ENCODE data around the gene MDM2.

Gene MDM2

DNA sequence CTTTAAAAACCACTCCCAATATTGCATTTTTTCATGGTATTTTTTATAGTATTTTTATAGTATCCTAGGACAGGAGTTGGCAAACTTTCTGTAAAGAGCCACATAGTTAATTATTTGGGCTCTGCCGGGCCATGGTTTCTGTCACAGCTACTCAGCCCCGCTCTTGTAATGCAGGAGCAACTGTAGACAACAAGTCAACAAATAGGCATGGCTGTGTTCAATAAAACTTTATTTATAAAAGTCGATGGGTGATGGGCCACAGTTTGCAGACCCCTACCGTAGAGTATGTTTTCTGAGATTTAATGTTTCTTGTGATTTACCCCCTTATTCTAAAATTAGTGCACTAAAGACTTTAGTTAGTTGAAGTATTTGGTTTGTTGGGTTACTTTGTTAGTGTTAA lies 25.5 kb downstream of the MDM2 start:
- peaks cover 94% of the 10 kb centered on the region for H3K36me3 ChIP-seq (ENCODE audit: control insufficient read depth, low read length)
- H3K27me3 ChIP-seq (ENCODE audit: control insufficient read depth, low read length), result no peaks in the 10 kb centered on the region
- H3K9me3 ChIP-seq (ENCODE audit: control insufficient read depth, insufficient read depth, low read length), result no peaks in the 10 kb centered on the region
- no peaks in the 10 kb centered on the region for H3K9me2 ChIP-seq (replicated peaks; ENCODE audit: control insufficient read depth, low read length)
- H3K79me2 ChIP-seq (ENCODE audit: control insufficient read depth, low read length), result peaks cover 67% of the 10 kb centered on the region
- no peak overlapping the region for H3K4me2 ChIP-seq (ENCODE audit: low read length)
- H3K4me1 ChIP-seq (ENCODE audit: control insufficient read depth, low read length), result peaks cover 9% of the 10 kb centered on the region
- H4K20me1 ChIP-seq (ENCODE audit: control insufficient read depth, insufficient read depth, low read depth, low read length), result peaks cover 18% of the 10 kb centered on the region
- peaks cover 54% of the 10 kb centered on the region for H3F3A ChIP-seq (ENCODE audit: control insufficient read depth, insufficient read depth)
- H3K4me3 ChIP-seq (ENCODE audit: low read length), result no peak overlapping the region
- H3K27ac ChIP-seq (ENCODE audit: low read depth, low read length), result no peak overlapping the region
- TF ChIP-seq CTCF (IDR thresholded peaks at IDR 0.05; ENCODE audit: low read depth, low read length, poor library complexity, severe bottlenecking), result no peak
- TF ChIP-seq EZH2phosphoT487 (IDR thresholded peaks at IDR 0.05; ENCODE audit: borderline replicate concordance, low read length), result no peak

DNA sequence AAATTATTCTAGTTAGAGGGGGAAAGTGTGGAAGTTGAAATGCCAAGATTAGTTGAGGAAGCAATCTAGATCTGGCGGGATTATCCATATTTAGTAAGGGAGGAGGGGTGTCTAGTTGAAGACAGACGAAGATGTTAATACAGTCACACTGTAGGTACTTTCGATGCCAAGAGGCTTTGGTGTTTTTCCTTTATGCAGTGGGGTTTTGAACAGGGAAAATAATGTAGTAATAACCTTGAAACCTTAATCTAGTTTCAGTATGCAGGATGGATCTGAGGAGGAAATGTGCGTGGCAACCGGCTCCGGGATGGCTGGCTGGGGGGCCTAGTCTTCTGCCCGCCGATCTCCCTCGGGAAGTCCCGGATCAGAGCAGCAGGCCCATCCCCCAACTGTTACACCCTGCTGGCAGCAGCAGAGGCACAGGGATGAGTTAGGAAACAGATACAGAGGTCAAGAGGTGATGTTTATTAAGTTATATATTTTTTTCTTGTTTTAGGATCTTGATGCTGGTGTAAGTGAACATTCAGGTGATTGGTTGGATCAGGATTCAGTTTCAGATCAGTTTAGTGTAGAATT lies 27.4 kb downstream of the MDM2 start:
- H4K20me1 ChIP-seq (ENCODE audit: control insufficient read depth, insufficient read depth, low read depth, low read length), result peaks cover 20% of the 10 kb centered on the region
- H3K4me1 ChIP-seq (ENCODE audit: control insufficient read depth, low read length), result no peaks in the 10 kb centered on the region
- no peak overlapping the region for H3K4me2 ChIP-seq (ENCODE audit: low read length)
- peaks cover 46% of the 10 kb centered on the region for H3F3A ChIP-seq (ENCODE audit: control insufficient read depth, insufficient read depth)
- H3K27me3 ChIP-seq (ENCODE audit: control insufficient read depth, low read length), result no peaks in the 10 kb centered on the region
- H3K79me2 ChIP-seq (ENCODE audit: control insufficient read depth, low read length), result peaks cover 68% of the 10 kb centered on the region
- no peak overlapping the region for H3K4me3 ChIP-seq (ENCODE audit: low read length)
- H3K36me3 ChIP-seq (ENCODE audit: control insufficient read depth, low read length), result peaks cover 93% of the 10 kb centered on the region
- no peaks in the 10 kb centered on the region for H3K9me3 ChIP-seq (ENCODE audit: control insufficient read depth, insufficient read depth, low read length)
- H3K9me2 ChIP-seq (replicated peaks; ENCODE audit: control insufficient read depth, low read length), result no peaks in the 10 kb centered on the region
- no peak overlapping the region for H3K27ac ChIP-seq (ENCODE audit: low read depth, low read length)
- TF ChIP-seq EZH2phosphoT487 (IDR thresholded peaks at IDR 0.05; ENCODE audit: borderline replicate concordance, low read length) (no peak), CTCF (IDR thresholded peaks at IDR 0.05; ENCODE audit: low read depth, low read length, poor library complexity, severe bottlenecking) (no peak)

- Histone ChIP-seq H3F3A (ENCODE audit: control insufficient read depth, insufficient read depth) (peaks cover 54% of the 10 kb centered on the region), H3K79me2 (ENCODE audit: control insufficient read depth, low read length) (peaks cover 56% of the 10 kb centered on the region), H3K27me3 (ENCODE audit: control insufficient read depth, low read length) (no peaks in the 10 kb centered on the region), H4K20me1 (ENCODE audit: control insufficient read depth, insufficient read depth, low read depth, low read length) (peaks cover 12% of the 10 kb centered on the region; the same call in 1 of the 2 replicates), H3K9me3 (ENCODE audit: control insufficient read depth, insufficient read depth, low read length) (no peaks in the 10 kb centered on the region), H3K4me3 (ENCODE audit: low read length) (no peak overlapping the region), H3K4me1 (ENCODE audit: control insufficient read depth, low read length) (no peaks in the 10 kb centered on the region), H3K27ac (ENCODE audit: low read depth, low read length) (no peak overlapping the region), H3K9me2 (replicated peaks; ENCODE audit: control insufficient read depth, low read length) (no peaks in the 10 kb centered on the region), H3K4me2 (ENCODE audit: low read length) (no peak overlapping the region), H3K36me3 (ENCODE audit: control insufficient read depth, low read length) (peaks cover 92% of the 10 kb centered on the region)
- TF ChIP-seq CTCF (IDR thresholded peaks at IDR 0.05; ENCODE audit: low read depth, low read length, poor library complexity, severe bottlenecking) (no peak), EZH2phosphoT487 (IDR thresholded peaks at IDR 0.05; ENCODE audit: borderline replicate concordance, low read length) (no peak)
Measured at GRCh38 chr12:68837215-68837614, 29.2 kb downstream of the MDM2 start.
